Keratinocyte (primary cell): ENCODE data around the gene OBSCN. TPM values are rescaled to one million over a fixed set of nuclear protein-coding genes. Genes with fewer than 3 reads are reported as not detected.

Source experiments
- DNase-seq: peaks from one replicate; pipeline ENCODE4 v3.0.0-alpha.2; 2011; ENCODE audit warnings: low read depth, missing footprints, low spot score
- FAIRE-seq: peaks from 2 replicates; lab custom pipeline; 2011; peaks lifted over from hg19 to GRCh38; lab: Jason Lieb, UNC
- H2AFZ ChIP-seq: 2 replicates; pipeline ENCODE4 v1.6.0; 2012; ENCODE audit warnings: low read length, control low read depth, inconsistent platforms; ENCODE audit not compliant: control insufficient read depth
- H3K27ac ChIP-seq: 2 replicates; pipeline ENCODE4 v1.5.1; 2011; ENCODE audit warnings: low read length; ENCODE audit not compliant: control insufficient read depth, insufficient read depth
- H3K27me3 ChIP-seq: 3 replicates; pipeline ENCODE4 v1.6.0; 2011; ENCODE audit warnings: low read length; ENCODE audit not compliant: control insufficient read depth, insufficient read depth; ENCODE audit errors: extremely low read depth
- H3K36me3 ChIP-seq, 2 experiments: 2 replicates in 1 of 2; 3 replicates in 1 of 2; pipeline ENCODE4 v1.5.1; 2011; ENCODE audit warnings: low read length in 2 of 2, mild to moderate bottlenecking in 1 of 2; ENCODE audit not compliant: control insufficient read depth in 2 of 2, insufficient read depth in 2 of 2; ENCODE audit errors: extremely low read depth in 1 of 2
- H3K4me1 ChIP-seq: 3 replicates; pipeline ENCODE4 v1.5.1; 2011; ENCODE audit warnings: low read length; ENCODE audit not compliant: control insufficient read depth, insufficient read depth; ENCODE audit errors: extremely low read depth
- H3K4me2 ChIP-seq: 3 replicates; pipeline ENCODE4 v1.6.0; 2011; ENCODE audit warnings: low read depth, low read length; ENCODE audit not compliant: control insufficient read depth, insufficient read depth; ENCODE audit errors: extremely low read depth
- H3K4me3 ChIP-seq, 3 experiments: fragments of 200-600 bp in 1 of 3; sonication (generic) in 1 of 3; 2 replicates in 2 of 3; 3 replicates in 1 of 3; pipeline ENCODE4 v1.5.1; 2011 to 2016; ENCODE audit warnings: low read length in 3 of 3, mild to moderate bottlenecking in 3 of 3, control low read depth in 2 of 3, inconsistent platforms in 1 of 3, low read depth in 1 of 3, mixed read lengths in 1 of 3, mixed run types in 1 of 3, moderate library complexity in 1 of 3; ENCODE audit not compliant: control insufficient read depth in 2 of 3, insufficient read depth in 2 of 3; ENCODE audit errors: extremely low read depth in 1 of 3
- H3K79me2 ChIP-seq: 2 replicates; pipeline ENCODE4 v1.6.0; 2012; ENCODE audit warnings: low read length; ENCODE audit not compliant: control insufficient read depth, insufficient read depth
- H3K9ac ChIP-seq: 3 replicates; pipeline ENCODE4 v1.6.0; 2011; ENCODE audit warnings: low read length; ENCODE audit not compliant: control insufficient read depth, insufficient read depth; ENCODE audit errors: extremely low read depth
- H3K9me1 ChIP-seq: 3 replicates; pipeline ENCODE4 v1.6.0; 2011; ENCODE audit warnings: low read length; ENCODE audit not compliant: control insufficient read depth, insufficient read depth; ENCODE audit errors: extremely low read depth
- H3K9me3 ChIP-seq: 2 replicates; pipeline ENCODE4 v1.5.1; 2012; ENCODE audit warnings: low read depth, low read length; ENCODE audit not compliant: control insufficient read depth
- H4K20me1 ChIP-seq: 3 replicates; pipeline ENCODE4 v1.6.0; 2011; ENCODE audit warnings: low read length; ENCODE audit not compliant: control insufficient read depth, insufficient read depth; ENCODE audit errors: extremely low read depth
- EZH2 ChIP-seq: IDR thresholded peaks from one replicate; pipeline ENCODE4 v1.6.1; 2012; ENCODE audit warnings: inconsistent platforms, mild to moderate bottlenecking, low read length, moderate library complexity
- dilution Hi-C: fragments of 300-500 bp; cut with MboI; formaldehyde crosslinking; loops from one replicate; pipeline ENCODE4 v1.7.0; 2020; ENCODE audit warnings: low sequenced_read_pairs; ENCODE audit not compliant: extremely low pct_ligation_motif_present
- polyA plus RNA-seq, 5 experiments: library from polyadenylated mRNA; depleted of rRNA in 3 of 5; stranded (reverse) in 3 of 5; stranded (forward) in 1 of 5; unstranded in 1 of 5; fragments of >200 nt; gene quantifications; 1 replicate in 1 of 5; 2 replicates in 3 of 5; 3 replicates in 1 of 5; pipeline versions ENCODE4 v1.2.1 to v1.2.3, GENCODE V29; 2011 to 2012; ENCODE audit warnings: missing spikeins in 2 of 5, low read depth in 1 of 5, low replicate concordance in 1 of 5
- TF ChIP-seq, protein P1 (sequence below), 3 experiments: IDR thresholded peaks in 1 of 3; conservative IDR thresholded peaks in 1 of 3; optimal IDR thresholded peaks in 1 of 3; 2 replicates in 2 of 3; 3 replicates in 1 of 3; pipeline versions ENCODE3 to v1.5.1; 2011; ENCODE audit warnings: low read length in 3 of 3, mild to moderate bottlenecking in 3 of 3, moderate library complexity in 2 of 3, control low read depth in 1 of 3, inconsistent platforms in 1 of 3; ENCODE audit not compliant: insufficient read depth in 2 of 3; ENCODE audit errors: extremely low read depth in 1 of 3

OBSCN gene
- polyA plus RNA-seq, 1 donor (not counting 4 experiments of a cell fraction or from before 2014, with no cell fraction given) = 1.8 TPM

DNA sequence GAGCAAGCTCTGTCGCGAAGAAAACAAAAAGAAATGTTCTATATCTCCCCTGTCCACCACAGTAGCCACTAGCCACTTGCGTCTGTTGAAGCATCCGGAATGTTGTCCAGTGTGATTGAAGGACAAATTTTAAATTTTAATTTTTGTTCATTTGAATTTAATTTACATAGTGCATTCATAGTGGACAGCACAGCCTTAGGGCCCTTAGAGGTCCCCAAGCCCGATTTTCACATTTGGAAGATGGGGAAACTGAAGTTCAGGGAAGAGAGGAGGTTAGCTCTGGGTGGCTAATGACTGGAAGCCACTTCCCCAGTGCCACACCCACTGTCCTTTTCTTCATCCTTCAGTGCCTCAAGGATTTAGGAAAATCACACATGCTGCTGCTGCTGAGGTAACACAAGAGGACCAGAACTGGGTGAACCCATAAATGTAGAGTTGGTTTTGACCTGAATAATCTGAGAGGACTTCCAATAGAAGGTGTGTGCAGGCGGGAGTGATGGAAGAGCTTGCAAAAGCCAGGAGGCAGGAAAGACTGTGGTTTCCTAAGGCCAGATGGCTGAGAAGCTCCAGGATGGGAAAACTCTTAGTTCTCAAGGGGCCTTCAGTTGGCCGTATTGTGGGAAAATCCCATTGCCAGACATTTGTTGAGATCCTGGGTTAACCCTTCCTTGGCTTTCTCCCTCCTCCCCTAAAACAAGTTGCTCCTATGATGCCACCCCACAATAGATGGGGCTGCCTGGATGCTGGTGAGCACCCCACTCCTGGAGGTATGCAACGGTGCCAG lies 149.2 kb downstream of the OBSCN start:
- FAIRE-seq (no peak), DNase-seq (no peak)
- H3K4me2 ChIP-seq = no peak overlapping the region
- peaks cover 3% of the 10 kb centered on the region for H3K9me1 ChIP-seq
- H3K9ac ChIP-seq = no peak overlapping the region
- no peaks in the 10 kb centered on the region for H3K36me3 ChIP-seq
- no peaks in the 10 kb centered on the region for H3K27me3 ChIP-seq
- H3K4me1 ChIP-seq = peaks cover 8% of the 10 kb centered on the region
- TF ChIP-seq, protein P1, sequence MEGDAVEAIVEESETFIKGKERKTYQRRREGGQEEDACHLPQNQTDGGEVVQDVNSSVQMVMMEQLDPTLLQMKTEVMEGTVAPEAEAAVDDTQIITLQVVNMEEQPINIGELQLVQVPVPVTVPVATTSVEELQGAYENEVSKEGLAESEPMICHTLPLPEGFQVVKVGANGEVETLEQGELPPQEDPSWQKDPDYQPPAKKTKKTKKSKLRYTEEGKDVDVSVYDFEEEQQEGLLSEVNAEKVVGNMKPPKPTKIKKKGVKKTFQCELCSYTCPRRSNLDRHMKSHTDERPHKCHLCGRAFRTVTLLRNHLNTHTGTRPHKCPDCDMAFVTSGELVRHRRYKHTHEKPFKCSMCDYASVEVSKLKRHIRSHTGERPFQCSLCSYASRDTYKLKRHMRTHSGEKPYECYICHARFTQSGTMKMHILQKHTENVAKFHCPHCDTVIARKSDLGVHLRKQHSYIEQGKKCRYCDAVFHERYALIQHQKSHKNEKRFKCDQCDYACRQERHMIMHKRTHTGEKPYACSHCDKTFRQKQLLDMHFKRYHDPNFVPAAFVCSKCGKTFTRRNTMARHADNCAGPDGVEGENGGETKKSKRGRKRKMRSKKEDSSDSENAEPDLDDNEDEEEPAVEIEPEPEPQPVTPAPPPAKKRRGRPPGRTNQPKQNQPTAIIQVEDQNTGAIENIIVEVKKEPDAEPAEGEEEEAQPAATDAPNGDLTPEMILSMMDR (optimal IDR thresholded peaks at IDR 0.05 in 1 of 3, IDR thresholded peaks at IDR 0.05 in 1 of 3, conservative IDR thresholded peaks at IDR 0.05 in 1 of 3; ENCODE audit: extremely low read depth in 1 of 3, insufficient read depth in 2 of 3, low read length in 3 of 3) = no peak
- no peak for TF ChIP-seq EZH2
- no peaks in the 10 kb centered on the region for H3K79me2 ChIP-seq
- no peak overlapping the region for H3K4me3 ChIP-seq
- no peak overlapping the region for H3K27ac ChIP-seq
- dilution Hi-C loops = no loop called here
- no peaks in the 10 kb centered on the region for H4K20me1 ChIP-seq
- H2AFZ ChIP-seq = no peak overlapping the region
- no peaks in the 10 kb centered on the region for H3K9me3 ChIP-seq

DNA sequence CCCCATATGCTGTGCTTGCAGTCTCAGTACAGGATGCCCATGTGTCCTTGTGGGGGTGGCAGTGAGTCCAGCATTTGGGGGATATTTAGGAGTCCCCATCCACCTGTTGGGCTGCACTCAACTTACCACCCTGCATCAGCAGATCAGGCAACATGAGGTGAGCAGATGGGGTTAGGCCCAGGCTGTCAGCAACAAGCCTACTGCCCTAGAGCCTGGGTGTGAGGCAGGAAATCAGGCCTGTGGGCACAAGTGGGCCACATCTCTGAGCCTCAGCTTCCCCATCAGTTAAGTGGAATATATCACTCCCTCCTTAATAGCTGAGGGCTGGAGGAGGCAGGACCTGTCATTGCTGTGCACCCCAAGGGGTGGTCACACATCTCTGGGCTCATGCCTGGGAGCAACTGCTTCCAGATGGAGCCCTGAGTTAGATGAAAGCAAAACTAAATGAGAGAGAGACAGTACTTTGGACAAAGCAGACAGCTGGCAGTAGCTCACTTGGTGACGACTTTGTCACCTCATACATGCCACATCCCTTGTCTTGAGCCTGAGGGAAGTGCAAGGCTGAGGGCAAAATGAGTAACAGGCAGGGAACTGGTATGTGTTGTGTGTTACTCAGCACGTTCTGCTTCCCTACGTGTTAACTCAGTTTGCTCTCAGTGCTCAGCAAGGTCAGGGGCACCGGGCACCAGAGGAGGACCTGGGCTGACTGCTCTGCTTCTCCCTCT lies 150.4 kb downstream of the OBSCN start:
- Histone ChIP-seq H2AFZ (no peak overlapping the region), H3K9me1 (peaks cover 3% of the 10 kb centered on the region), H3K9ac (no peak overlapping the region), H3K79me2 (no peaks in the 10 kb centered on the region), H3K4me1 (peaks cover 8% of the 10 kb centered on the region), H3K36me3 (no peaks in the 10 kb centered on the region), H3K9me3 (no peaks in the 10 kb centered on the region), H4K20me1 (no peaks in the 10 kb centered on the region), H3K4me3 (no peak overlapping the region), H3K27me3 (no peaks in the 10 kb centered on the region), H3K4me2 (no peak overlapping the region), H3K27ac (no peak overlapping the region)
- TF ChIP-seq EZH2 = no peak
- TF ChIP-seq, protein P1 (optimal IDR thresholded peaks at IDR 0.05 in 1 of 3, IDR thresholded peaks at IDR 0.05 in 1 of 3, conservative IDR thresholded peaks at IDR 0.05 in 1 of 3; ENCODE audit: extremely low read depth in 1 of 3, insufficient read depth in 2 of 3, low read length in 3 of 3) = no peak
- dilution Hi-C loops = no loop called here
- FAIRE-seq (peak; percentile 60), DNase-seq (no peak)
